ENCODE measurements around the gene PLCB3. TPM values are rescaled to one million over a fixed set of nuclear protein-coding genes. Genes with fewer than 3 reads are reported as not detected.

The PLCB3 gene
- total and polyA plus RNA-seq, 2 of the 13 experiments (the other 11 are each of a cell fraction or from before 2014, with no cell fraction given), result 7.5 to 13.8 TPM

DNA sequence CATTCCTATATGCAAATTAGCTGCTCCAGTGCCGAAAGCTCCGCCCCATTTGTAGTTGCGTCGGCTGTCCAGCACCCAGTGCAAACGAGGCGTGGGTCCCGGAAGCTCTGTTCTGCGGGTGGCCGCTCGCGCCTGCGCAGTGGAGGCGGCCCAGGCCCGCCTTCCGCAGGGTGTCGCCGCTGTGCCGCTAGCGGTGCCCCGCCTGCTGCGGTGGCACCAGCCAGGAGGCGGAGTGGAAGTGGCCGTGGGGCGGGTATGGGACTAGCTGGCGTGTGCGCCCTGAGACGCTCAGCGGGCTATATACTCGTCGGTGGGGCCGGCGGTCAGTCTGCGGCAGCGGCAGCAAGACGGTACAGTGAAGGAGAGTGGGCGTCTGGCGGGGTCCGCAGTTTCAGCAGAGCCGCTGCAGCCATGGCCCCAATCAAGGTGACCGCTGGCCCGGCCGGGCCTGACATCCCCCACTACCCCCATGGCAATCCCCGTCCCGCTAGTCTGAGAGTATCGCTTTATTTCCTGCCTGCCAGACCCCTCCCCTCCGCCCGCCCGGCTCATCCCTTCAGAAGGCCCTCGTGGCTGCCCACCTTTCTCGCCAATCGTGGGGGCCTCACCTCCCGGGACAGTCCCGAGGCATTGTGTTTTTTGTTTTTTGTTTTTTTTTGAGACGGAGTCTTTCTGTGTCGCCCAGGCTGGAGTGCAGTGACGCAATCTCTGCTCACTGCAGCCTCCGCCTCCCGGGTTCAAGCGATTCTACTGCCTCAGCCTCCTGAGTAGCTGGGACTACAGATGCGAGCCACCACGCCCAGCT, 66.8 kb downstream of the PLCB3 start, which contains the start of gene PRDX5 (continued):
- TF ChIP-seq ZSCAN25 (CRISPR knock-in tag; IDR thresholded peaks at IDR 0.05), result peak; percentile 87; the same call in 1 of the 2 replicates
- TF ChIP-seq, protein P1, sequence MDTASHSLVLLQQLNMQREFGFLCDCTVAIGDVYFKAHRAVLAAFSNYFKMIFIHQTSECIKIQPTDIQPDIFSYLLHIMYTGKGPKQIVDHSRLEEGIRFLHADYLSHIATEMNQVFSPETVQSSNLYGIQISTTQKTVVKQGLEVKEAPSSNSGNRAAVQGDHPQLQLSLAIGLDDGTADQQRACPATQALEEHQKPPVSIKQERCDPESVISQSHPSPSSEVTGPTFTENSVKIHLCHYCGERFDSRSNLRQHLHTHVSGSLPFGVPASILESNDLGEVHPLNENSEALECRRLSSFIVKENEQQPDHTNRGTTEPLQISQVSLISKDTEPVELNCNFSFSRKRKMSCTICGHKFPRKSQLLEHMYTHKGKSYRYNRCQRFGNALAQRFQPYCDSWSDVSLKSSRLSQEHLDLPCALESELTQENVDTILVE (CRISPR knock-in tag; IDR thresholded peaks at IDR 0.05), result no peak
- TF ChIP-seq BRD4 (CRISPR knock-in tag; IDR thresholded peaks at IDR 0.05), result peak; percentile 92
- no peak for TF ChIP-seq RFXANK (CRISPR knock-in tag; IDR thresholded peaks at IDR 0.05)
- TF ChIP-seq, protein P2, sequence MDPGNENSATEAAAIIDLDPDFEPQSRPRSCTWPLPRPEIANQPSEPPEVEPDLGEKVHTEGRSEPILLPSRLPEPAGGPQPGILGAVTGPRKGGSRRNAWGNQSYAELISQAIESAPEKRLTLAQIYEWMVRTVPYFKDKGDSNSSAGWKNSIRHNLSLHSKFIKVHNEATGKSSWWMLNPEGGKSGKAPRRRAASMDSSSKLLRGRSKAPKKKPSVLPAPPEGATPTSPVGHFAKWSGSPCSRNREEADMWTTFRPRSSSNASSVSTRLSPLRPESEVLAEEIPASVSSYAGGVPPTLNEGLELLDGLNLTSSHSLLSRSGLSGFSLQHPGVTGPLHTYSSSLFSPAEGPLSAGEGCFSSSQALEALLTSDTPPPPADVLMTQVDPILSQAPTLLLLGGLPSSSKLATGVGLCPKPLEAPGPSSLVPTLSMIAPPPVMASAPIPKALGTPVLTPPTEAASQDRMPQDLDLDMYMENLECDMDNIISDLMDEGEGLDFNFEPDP (CRISPR knock-in tag; conservative IDR thresholded peaks at IDR 0.05), result no peak
- no peak for TF ChIP-seq HOXA7 (CRISPR knock-in tag; IDR thresholded peaks at IDR 0.05)
- TF ChIP-seq CHD2 (IDR thresholded peaks at IDR 0.05; ENCODE audit: low read depth, low read length), result no peak
- no peak for TF ChIP-seq THYN1 (CRISPR knock-in tag; IDR thresholded peaks at IDR 0.05; ENCODE audit: borderline replicate concordance, low read depth)
- peak; percentile 56 for TF ChIP-seq AGO2 (optimal IDR thresholded peaks at IDR 0.05; ENCODE audit: low read depth, low read length)
- TF ChIP-seq DNMT1 (CRISPR knock-in tag; IDR thresholded peaks at IDR 0.05), result no peak
- TF ChIP-seq ZNF772 (CRISPR knock-in tag; IDR thresholded peaks at IDR 0.05), result no peak; the same call in 1 of the 2 replicates
- TF ChIP-seq, protein P3, sequence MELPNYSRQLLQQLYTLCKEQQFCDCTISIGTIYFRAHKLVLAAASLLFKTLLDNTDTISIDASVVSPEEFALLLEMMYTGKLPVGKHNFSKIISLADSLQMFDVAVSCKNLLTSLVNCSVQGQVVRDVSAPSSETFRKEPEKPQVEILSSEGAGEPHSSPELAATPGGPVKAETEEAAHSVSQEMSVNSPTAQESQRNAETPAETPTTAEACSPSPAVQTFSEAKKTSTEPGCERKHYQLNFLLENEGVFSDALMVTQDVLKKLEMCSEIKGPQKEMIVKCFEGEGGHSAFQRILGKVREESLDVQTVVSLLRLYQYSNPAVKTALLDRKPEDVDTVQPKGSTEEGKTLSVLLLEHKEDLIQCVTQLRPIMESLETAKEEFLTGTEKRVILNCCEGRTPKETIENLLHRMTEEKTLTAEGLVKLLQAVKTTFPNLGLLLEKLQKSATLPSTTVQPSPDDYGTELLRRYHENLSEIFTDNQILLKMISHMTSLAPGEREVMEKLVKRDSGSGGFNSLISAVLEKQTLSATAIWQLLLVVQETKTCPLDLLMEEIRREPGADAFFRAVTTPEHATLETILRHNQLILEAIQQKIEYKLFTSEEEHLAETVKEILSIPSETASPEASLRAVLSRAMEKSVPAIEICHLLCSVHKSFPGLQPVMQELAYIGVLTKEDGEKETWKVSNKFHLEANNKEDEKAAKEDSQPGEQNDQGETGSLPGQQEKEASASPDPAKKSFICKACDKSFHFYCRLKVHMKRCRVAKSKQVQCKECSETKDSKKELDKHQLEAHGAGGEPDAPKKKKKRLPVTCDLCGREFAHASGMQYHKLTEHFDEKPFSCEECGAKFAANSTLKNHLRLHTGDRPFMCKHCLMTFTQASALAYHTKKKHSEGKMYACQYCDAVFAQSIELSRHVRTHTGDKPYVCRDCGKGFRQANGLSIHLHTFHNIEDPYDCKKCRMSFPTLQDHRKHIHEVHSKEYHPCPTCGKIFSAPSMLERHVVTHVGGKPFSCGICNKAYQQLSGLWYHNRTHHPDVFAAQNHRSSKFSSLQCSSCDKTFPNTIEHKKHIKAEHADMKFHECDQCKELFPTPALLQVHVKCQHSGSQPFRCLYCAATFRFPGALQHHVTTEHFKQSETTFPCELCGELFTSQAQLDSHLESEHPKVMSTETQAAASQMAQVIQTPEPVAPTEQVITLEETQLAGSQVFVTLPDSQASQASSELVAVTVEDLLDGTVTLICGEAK (IDR thresholded peaks at IDR 0.05), result no peak
- TF ChIP-seq, protein P3 (CRISPR knock-in tag; IDR thresholded peaks at IDR 0.05), result 0 out of 2 replicates have a peak, but pooled peaks have one; percentile 11
- no peak for TF ChIP-seq PHB2 (IDR thresholded peaks at IDR 0.05; ENCODE audit: partially characterized antibody)
- TF ChIP-seq ZNF775 (CRISPR knock-in tag; IDR thresholded peaks at IDR 0.05; ENCODE audit: borderline replicate concordance), result 0 out of 2 replicates have a peak, but pooled peaks have one; percentile 24
- TF ChIP-seq, protein P4, sequence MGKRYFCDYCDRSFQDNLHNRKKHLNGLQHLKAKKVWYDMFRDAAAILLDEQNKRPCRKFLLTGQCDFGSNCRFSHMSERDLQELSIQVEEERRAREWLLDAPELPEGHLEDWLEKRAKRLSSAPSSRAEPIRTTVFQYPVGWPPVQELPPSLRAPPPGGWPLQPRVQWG (CRISPR knock-in tag; IDR thresholded peaks at IDR 0.05; ENCODE audit: borderline replicate concordance, low read depth), result no peak
- TF ChIP-seq ZNF773 (CRISPR knock-in tag; IDR thresholded peaks at IDR 0.05; ENCODE audit: borderline replicate concordance), result peak; percentile 72; the same call in 1 of the 2 replicates
- peak; percentile 94 for TF ChIP-seq PAX8 (CRISPR knock-in tag; IDR thresholded peaks at IDR 0.05; ENCODE audit: borderline replicate concordance)
